AG08395 (cell line): ENCODE measurements around the gene CBFA2T3.

Experiments
- DNase-seq: peaks from one replicate; pipeline ENCODE4 v3.0.0; 2012; ENCODE audit warnings: mixed read lengths, low spot score

Gene CBFA2T3

DNA sequence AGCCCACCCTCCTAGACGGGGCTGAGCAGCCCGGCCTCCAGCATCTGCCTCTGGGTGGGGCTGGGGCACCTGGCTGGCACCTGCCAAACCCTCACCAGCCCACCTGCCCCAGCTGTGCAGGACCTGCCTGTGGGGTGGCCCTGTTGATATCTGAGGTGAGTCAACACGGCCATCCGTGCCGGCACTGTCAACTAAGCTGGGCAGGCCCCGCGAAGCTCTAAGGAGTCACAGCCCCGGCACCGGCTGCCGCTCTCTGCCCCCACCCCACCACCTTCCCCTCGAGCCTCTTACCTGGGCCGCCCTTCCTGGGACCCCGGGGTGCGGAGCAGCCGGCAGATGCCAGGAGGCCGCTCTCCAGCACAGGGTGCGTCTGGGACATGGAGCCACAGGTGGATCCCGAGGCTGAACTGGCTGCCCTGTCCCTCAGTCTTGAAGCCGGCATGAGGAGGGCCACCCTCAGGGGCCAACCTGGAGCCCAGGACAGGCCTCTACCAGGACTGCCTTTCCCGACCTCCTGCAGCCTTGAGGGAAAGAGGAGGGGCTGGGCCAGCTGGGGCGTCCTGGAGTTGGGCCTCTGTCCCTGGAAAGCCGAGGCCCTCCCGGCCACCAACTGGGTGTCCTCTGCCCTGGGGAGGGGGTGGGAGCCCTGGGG, 515 bp downstream of the CBFA2T3 start:
- no peak for DNase-seq

DNA sequence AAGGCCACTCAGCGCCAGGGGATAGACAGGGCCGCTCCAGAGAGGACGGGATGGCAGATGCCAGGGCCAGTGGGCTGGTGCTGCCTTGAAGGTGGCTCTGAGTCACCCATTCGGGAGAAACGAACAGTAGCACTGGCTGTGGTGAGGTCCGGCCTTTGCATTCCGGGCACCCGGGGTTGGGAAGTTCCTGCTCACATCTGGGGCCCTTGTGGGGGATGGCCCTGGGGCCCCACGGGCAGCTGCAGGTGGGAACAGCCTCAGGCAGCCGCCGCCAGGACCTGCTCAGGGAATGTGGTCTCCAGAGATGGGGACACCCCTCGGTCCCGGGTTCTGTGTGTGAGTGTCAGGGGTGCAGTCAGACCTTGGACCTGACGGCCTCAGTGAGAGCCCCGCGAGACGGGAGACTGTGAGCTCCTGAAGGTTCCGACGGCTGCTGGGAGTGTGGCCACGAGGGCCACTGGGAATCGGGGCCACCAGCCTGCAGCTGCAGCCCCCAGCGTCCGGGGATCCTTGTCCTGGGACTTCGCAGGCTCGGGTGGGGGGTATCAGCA, 1.4 kb downstream of the CBFA2T3 start:
- DNase-seq, result no peak

- no peak for DNase-seq
Observed at GRCh38 chr16:88974916-88975215, 2.1 kb downstream of the CBFA2T3 start.

DNA sequence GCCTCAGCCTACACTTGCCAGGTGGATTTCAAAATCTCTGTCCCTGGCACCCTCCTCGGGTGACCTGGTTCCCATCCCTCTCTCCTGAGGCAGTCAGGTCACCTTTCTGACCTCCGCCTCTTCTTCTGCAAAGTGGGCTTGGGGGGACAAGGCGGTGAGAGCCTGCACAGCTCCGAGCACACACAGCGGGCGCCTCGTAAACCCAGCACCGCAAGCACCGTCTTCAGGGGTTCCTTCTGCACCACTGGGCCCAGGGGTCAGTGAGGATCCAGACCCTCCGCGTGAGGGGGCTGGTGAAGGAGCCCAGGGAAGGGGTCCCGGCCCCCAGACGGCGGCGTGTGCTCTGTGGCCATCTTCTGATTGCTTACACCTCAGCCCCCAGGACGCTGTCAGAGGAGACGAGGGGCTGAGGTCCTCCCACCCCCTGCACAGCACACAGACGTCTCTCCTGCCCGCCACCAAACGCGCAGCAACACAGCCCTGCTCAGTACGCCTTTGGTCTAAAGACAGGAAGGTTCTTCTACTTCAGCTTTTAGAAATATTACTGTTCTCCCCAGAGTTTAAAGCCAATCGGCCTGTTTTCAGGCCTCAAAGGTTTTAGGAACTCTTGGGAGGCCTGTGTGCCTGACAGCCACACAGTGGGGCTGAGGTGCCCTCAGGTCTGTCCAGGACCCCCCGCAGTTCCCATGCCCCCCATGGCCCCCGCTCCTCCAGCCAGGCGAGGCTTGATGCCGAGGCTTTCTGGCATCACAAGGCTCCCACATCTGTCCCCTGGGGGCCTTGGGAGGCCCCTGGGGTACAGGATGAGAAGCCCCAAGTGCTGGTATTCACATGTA, 2.7 kb downstream of the CBFA2T3 start:
- no peak for DNase-seq

- no peak for DNase-seq
Observed at GRCh38 chr16:88973415-88974050, 3.5 kb downstream of the CBFA2T3 start.

GRCh38 chr16:88973007-88973410, 4.0 kb downstream of the CBFA2T3 start:
- DNase-seq, result no peak

GRCh38 chr16:88972349-88972748, 4.7 kb downstream of the CBFA2T3 start:
- DNase-seq, result no peak

GRCh38 chr16:88971371-88972097, 5.5 kb downstream of the CBFA2T3 start:
- no peak for DNase-seq

GRCh38 chr16:88970539-88971065, 6.4 kb downstream of the CBFA2T3 start:
- DNase-seq, result no peak

GRCh38 chr16:88970050-88970449, 7.0 kb downstream of the CBFA2T3 start:
- no peak for DNase-seq

DNA sequence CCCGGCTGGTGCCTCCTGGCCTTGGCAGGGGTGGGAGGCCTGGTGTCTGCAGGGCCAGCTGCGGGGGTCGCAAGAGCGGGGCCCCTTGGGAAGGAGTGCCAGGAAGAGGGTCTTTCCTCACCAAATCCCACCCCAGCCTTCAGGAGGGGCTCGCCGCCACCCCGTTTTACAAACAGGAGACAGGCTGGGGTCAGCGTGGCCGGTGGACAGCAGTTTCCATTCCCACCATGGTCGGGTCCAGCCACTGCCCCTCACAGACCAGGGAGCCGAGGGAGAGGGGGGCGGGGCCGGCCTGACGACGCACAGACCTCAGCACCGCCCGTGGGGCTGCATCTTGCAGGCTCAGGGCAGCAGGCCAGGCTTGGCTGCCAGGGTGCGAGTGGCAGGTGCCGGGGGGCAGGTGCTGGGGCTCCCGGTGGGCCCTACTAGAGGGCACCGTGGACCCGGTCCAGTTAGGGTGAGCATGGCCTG, 7.6 kb downstream of the CBFA2T3 start:
- DNase-seq, result no peak

DNA sequence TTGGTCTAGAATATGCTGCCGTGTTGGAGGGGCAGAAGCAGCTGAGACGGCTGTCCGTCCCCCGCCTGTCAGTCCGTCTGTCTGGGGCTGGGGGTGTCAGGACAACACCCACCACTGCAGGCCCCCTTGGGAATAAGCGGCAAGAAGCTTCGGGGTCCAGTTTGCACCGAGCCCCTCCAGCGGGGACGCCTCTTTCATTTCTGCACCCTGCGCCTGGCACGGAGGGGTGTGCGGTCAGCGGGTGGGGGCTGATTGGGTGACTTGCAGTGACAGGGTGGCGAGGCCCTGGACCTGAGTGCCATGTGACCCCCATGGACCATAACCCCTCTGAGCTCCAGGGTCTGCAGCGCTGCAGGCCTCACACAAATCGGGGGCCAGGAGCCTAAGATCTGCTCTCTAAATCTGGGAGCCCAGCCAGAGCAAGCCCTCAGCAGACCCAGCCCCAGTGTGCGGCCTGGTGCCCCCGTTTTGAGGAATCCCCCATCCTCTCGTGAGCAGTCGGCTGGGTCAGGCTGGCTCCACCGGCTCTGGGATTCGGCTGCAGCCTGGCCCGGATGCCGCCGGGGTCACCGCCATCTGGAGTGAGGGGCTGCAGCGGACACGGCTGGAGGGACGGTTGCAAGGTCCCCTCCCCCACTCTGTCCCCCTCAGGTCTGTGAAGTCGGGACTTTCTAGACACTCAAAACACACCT, 8.3 kb downstream of the CBFA2T3 start:
- DNase-seq, result no peak

- DNase-seq, result no peak
Observed at GRCh38 chr16:88967830-88968588, 9.0 kb downstream of the CBFA2T3 start.

GRCh38 chr16:88966986-88967829, 9.8 kb downstream of the CBFA2T3 start:
- DNase-seq, result no peak

GRCh38 chr16:88965826-88966480, 11.1 kb downstream of the CBFA2T3 start:
- no peak for DNase-seq

DNA sequence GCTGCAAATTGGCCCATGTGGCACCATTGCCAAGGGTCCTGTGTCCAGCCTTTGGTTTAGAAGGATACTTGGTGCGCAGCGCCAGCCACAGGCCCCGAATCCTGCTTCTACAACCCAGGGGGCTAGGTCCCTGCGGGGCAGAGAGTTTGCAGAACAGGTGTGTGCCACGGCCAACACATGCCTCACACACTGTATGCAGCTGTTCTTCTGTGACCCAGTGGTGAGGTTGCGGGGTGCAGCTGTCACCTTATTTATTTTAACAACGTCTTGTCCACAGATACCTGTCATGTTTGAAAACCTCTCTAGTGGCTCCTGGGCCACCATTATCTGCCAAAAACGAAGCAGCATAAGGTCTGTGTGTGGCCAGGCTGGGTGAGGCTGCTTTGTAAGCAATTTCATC, 11.6 kb downstream of the CBFA2T3 start:
- DNase-seq, result no peak

DNA sequence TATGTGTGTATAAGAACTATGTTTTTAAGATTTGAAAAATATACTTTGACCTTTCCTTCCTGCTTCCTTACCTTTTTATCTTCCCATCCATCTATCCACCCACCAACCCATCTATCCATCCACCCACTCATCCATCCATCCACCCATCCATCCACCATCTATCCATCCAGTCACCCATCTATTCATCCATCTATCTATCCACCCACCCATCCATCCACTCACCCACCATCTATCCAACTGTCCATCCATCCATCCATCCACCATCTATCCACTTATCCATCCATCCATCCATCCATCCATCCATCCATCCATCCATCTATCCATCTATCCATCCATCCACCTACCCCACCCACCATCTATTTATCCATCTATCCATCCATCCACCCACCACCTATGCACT, 12.4 kb downstream of the CBFA2T3 start:
- DNase-seq, result no peak

DNA sequence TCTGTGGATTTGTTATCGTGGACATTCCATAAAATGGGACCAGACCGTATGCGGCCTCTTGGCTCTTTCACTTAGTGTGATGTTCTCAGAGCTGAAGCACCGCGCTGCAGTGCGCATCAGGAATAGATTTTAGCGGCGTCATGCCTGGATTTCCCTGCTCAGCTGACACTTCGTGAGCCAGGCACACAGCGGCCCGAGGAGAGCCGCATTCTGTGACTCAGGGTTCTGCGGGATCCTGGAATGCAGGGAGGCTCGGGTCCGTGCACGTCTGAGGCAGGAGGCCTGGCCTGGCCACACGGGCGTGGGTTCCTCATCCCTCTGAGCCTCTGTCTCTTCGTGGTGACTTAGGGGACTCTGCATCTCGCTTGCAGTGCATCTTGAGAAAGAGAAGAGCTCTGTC, 13.4 kb downstream of the CBFA2T3 start:
- no peak for DNase-seq
